Breast epithelium (tissue), 3 donors: ENCODE measurements around the gene TMEM26.

Experiments
- POLR2A ChIP-seq: fragments of 450-650 bp; IDR thresholded peaks from one replicate; pipeline ENCODE4 v1.6.1; 2016; ENCODE audit warnings: antibody characterized with exemption, mild to moderate bottlenecking, moderate library complexity
- POLR2AphosphoS5 ChIP-seq, 3 donors: sonication (generic); formaldehyde crosslinking; IDR thresholded peaks; one replicate each; pipeline ENCODE4 v1.6.1; 2017; ENCODE audit warnings: antibody characterized with exemption in 3 of 3
- TF ChIP-seq, protein P1 (sequence below), 3 donors: fragments of 450-650 bp; IDR thresholded peaks; one replicate each; pipeline ENCODE4 v1.5.1; 2016 to 2017; ENCODE audit warnings: antibody characterized with exemption in 3 of 3, mild to moderate bottlenecking in 3 of 3, moderate library complexity in 3 of 3

DNA sequence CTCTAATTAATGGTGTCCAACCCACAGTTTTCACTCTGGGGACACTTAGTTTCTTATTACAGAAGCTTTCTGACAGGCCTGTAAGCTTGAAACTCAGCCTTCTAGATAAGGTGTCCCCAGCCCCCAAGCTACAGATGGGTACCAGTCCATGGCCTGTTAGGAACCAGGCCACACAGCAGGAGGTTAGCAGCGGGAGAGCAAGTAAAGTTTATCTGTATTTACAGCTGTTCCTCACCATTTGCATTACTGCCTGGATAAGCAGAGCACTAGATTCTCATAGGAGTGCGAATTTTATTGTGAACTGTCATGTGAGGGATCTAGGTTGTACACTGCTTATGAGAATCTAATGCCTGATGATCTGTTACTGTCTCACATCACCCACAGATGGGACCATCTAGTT is 93.7 kb downstream of the TMEM26 start:
- TF ChIP-seq POLR2AphosphoS5 (IDR thresholded peaks at IDR 0.05) (no peak), POLR2A (no peak)
- TF ChIP-seq, protein P1, sequence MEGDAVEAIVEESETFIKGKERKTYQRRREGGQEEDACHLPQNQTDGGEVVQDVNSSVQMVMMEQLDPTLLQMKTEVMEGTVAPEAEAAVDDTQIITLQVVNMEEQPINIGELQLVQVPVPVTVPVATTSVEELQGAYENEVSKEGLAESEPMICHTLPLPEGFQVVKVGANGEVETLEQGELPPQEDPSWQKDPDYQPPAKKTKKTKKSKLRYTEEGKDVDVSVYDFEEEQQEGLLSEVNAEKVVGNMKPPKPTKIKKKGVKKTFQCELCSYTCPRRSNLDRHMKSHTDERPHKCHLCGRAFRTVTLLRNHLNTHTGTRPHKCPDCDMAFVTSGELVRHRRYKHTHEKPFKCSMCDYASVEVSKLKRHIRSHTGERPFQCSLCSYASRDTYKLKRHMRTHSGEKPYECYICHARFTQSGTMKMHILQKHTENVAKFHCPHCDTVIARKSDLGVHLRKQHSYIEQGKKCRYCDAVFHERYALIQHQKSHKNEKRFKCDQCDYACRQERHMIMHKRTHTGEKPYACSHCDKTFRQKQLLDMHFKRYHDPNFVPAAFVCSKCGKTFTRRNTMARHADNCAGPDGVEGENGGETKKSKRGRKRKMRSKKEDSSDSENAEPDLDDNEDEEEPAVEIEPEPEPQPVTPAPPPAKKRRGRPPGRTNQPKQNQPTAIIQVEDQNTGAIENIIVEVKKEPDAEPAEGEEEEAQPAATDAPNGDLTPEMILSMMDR (IDR thresholded peaks at IDR 0.05), result no peak
